Calu3 (cell line): ENCODE measurements around the gene MYO3B. TPM values are rescaled to one million over a fixed set of nuclear protein-coding genes. Genes with fewer than 3 reads are reported as not detected.

Experiments used
- BruUV-seq: library from RNA; stranded (reverse); fragments of 400-500 nt; replicated peaks from 2 replicates; lab custom pipeline; 2021; lab: Mats Ljungman, UMichigan
- CTCF ChIA-PET: fragments of 300-600 bp; sonication (Branson Sonifier 250); formaldehyde crosslinking; loops from one replicate; lab custom pipeline; 2022; ENCODE audit warnings: antibody characterized with exemption; lab: Charles Lee
- DNase-seq: peaks from one replicate; pipeline ENCODE4 v3.0.0; 2022
- H3K27ac Mint-ChIP-seq: one replicate; pipeline ENCODE4 v1.8.0; 2022; ENCODE audit warnings: mixed read lengths; ENCODE audit not compliant: unreplicated experiment
- H3K27me3 Mint-ChIP-seq: one replicate; pipeline ENCODE4 v1.8.0; 2022; ENCODE audit warnings: mixed read lengths; ENCODE audit not compliant: unreplicated experiment
- H3K36me3 Mint-ChIP-seq: one replicate; pipeline ENCODE4 v1.8.0; 2022; ENCODE audit warnings: mild to moderate bottlenecking, moderate library complexity, mixed read lengths; ENCODE audit not compliant: insufficient read depth, unreplicated experiment
- H3K4me1 Mint-ChIP-seq: one replicate; pipeline ENCODE4 v1.8.0; 2022; ENCODE audit warnings: mild to moderate bottlenecking, low read depth, mixed read lengths; ENCODE audit not compliant: unreplicated experiment
- H3K4me3 Mint-ChIP-seq: one replicate; pipeline ENCODE4 v1.8.0; 2022; ENCODE audit warnings: mild to moderate bottlenecking, low read depth, moderate library complexity, mixed read lengths; ENCODE audit not compliant: unreplicated experiment
- H3K9me3 Mint-ChIP-seq: one replicate; pipeline ENCODE4 v1.8.0; 2022; ENCODE audit warnings: low read depth, mixed read lengths; ENCODE audit not compliant: unreplicated experiment
- intact Hi-C: fragments of 100-400 bp; cut with micrococcal nuclease; formaldehyde crosslinking; loops from one replicate; pipeline ENCODE4 v1.10.0; 2022; ENCODE audit not compliant: unreplicated experiment
- total RNA-seq: library from RNA; stranded (reverse); gene quantifications from 2 replicates; pipeline ENCODE4 v1.2.3, GENCODE V29; 2022
- TF ChIP-seq, protein P1 (sequence below): fragments of 200-600 bp; IDR thresholded peaks from one replicate; pipeline ENCODE4 v1.8.0; 2022; ENCODE audit warnings: antibody characterized with exemption; ENCODE audit not compliant: unreplicated experiment

The MYO3B gene
- total RNA-seq, 1 experiment from 2014 or later, result 5.0 TPM

DNA sequence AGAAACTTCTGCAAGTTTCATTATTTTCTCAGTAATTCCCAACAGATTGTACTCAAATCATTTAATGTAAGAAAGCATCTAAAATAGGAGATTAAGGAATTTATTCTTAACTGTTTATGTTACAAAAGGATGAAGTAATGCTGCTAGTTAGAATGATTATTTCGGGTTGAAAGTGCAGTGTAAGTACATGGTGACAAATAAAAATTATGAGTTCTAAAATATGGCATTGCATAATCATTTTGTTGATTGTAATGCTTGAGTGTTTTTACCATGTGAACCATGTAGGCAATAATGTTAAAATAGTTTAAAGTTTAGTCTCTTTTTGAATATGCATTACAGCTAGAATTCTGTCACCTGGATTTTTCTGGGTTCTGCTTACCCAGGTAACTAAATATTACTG, 388.2 kb downstream of the MYO3B start:
- CTCF ChIA-PET, result no interaction called here
- TF ChIP-seq, protein P1, sequence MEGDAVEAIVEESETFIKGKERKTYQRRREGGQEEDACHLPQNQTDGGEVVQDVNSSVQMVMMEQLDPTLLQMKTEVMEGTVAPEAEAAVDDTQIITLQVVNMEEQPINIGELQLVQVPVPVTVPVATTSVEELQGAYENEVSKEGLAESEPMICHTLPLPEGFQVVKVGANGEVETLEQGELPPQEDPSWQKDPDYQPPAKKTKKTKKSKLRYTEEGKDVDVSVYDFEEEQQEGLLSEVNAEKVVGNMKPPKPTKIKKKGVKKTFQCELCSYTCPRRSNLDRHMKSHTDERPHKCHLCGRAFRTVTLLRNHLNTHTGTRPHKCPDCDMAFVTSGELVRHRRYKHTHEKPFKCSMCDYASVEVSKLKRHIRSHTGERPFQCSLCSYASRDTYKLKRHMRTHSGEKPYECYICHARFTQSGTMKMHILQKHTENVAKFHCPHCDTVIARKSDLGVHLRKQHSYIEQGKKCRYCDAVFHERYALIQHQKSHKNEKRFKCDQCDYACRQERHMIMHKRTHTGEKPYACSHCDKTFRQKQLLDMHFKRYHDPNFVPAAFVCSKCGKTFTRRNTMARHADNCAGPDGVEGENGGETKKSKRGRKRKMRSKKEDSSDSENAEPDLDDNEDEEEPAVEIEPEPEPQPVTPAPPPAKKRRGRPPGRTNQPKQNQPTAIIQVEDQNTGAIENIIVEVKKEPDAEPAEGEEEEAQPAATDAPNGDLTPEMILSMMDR, result no peak
- Mint-ChIP-seq H3K27ac (no peak overlapping the region), H3K9me3 (no peaks in the 10 kb centered on the region), H3K4me1 (no peaks in the 10 kb centered on the region), H3K27me3 (peaks cover 2% of the 10 kb centered on the region), H3K4me3 (no peak overlapping the region), H3K36me3 (no peaks in the 10 kb centered on the region)
- no peak for DNase-seq
- intact Hi-C loops, result no loop called here
- BruUV-seq, result no TSS peak

DNA sequence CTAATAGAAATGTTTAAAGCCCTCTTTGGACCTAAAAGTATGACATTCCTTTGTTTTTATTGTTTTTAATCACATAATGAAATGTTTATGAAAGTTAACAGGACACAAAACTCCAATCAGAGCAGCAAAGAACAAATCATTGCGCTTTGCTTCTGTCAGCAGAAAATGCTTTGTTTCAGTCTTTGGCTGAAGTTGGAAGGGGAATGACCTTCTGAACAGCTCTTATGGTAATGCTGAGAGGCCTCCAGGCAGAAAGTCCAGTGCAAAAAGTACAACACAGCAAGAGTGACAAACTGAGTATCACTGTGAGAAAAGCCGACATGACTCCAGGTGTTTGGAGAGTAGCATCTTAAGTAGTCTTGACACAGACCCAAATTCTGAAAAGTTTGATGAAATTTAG, 389.5 kb downstream of the MYO3B start:
- Mint-ChIP-seq H3K9me3 (no peaks in the 10 kb centered on the region), H3K4me3 (no peak overlapping the region), H3K27me3 (no peaks in the 10 kb centered on the region), H3K27ac (no peak overlapping the region), H3K4me1 (no peaks in the 10 kb centered on the region), H3K36me3 (no peaks in the 10 kb centered on the region)
- CTCF ChIA-PET, result no interaction called here
- TF ChIP-seq, protein P1, result no peak
- no TSS peak for BruUV-seq
- no peak for DNase-seq
- intact Hi-C loops, result no loop called here

DNA sequence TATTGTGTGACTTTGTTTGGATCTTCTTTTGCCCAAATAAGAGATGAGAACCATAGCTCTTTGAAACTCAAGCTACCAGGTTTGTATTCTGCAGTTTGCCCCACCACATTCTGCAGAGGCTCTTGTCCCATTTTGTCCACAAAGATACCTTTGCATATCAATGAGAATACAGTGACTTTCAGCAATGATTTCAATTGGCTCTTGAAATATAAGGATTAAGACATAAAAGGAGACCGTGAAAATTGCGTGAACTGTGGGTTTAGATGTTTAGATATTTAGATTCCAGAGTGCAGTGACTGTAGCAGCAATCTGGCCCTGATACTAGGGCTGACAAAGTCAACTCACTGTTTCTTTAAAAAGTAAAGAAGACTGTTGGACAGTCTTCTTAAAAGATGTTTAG, 390.6 kb downstream of the MYO3B start:
- H3K4me3 Mint-ChIP-seq, result no peak overlapping the region
- no peaks in the 10 kb centered on the region for H3K9me3 Mint-ChIP-seq
- H3K4me1 Mint-ChIP-seq, result no peaks in the 10 kb centered on the region
- BruUV-seq, result no TSS peak
- H3K27me3 Mint-ChIP-seq, result no peaks in the 10 kb centered on the region
- H3K36me3 Mint-ChIP-seq, result no peaks in the 10 kb centered on the region
- TF ChIP-seq, protein P1, result no peak
- H3K27ac Mint-ChIP-seq, result no peak overlapping the region
- DNase-seq, result no peak
- intact Hi-C loops, result no loop called here
- CTCF ChIA-PET, result no interaction called here

DNA sequence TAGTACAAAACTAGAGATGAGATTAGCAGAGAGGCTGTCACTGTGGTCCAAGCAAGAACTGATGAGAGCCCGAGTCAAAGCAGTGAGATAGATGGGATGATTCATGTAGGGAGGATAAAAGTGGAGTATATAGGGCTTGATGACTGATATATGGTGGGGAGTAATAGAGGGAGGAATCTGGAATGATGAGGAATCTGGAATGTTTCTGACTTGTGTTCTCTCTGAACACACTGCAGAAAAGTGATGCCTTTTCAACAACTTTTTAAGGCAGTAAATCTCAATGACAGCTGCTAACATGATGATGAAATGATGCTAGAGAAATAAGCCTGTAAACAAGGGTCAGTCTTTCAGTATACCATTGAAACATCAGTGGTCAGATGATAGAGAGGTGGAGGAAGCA, 393.7 kb downstream of the MYO3B start:
- no TSS peak for BruUV-seq
- H3K27ac Mint-ChIP-seq, result no peak overlapping the region
- CTCF ChIA-PET, result no interaction called here
- intact Hi-C loops, result no loop called here
- no peak for DNase-seq
- H3K4me3 Mint-ChIP-seq, result no peak overlapping the region
- no peaks in the 10 kb centered on the region for H3K36me3 Mint-ChIP-seq
- TF ChIP-seq, protein P1, result no peak
- no peaks in the 10 kb centered on the region for H3K27me3 Mint-ChIP-seq
- no peaks in the 10 kb centered on the region for H3K9me3 Mint-ChIP-seq
- no peaks in the 10 kb centered on the region for H3K4me1 Mint-ChIP-seq

DNA sequence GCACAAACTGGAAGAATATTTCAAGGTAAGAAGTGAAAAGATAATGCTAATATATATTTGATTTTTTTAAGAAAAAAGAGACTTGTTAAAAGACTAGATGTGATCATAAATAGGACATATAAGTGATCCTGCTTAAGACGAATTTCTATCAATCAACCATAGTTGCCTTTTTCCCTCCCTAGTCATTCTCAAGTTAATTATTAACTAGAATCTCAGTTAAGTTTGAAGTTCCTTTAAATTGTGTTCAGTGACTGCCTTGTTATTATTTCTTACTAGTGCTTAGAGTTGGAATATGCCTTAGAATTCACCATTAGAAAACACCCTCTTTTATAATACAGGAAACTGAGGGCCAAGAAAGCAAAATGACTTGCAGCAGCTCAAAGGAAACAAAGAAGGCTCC, 395.7 kb downstream of the MYO3B start:
- TF ChIP-seq, protein P1, result no peak
- Mint-ChIP-seq H3K27ac (no peak overlapping the region), H3K9me3 (no peaks in the 10 kb centered on the region), H3K27me3 (no peaks in the 10 kb centered on the region), H3K36me3 (no peaks in the 10 kb centered on the region), H3K4me3 (no peak overlapping the region), H3K4me1 (no peaks in the 10 kb centered on the region)
- CTCF ChIA-PET, result no interaction called here
- intact Hi-C loops, result no loop called here
- DNase-seq, result no peak
- no TSS peak for BruUV-seq
